K562 (cell line): ENCODE results near the gene BCL2L12. TPM values are rescaled to one million over a fixed set of nuclear protein-coding genes. Genes with fewer than 3 reads are reported as not detected.

Experiments used
- AFF4 ChIP-seq: sonication (generic); formaldehyde crosslinking; IDR thresholded peaks from 2 replicates; pipeline ENCODE4 v1.8.0; 2023; ENCODE audit warnings: mild to moderate bottlenecking, missing genetic modification reagents
- CBFA2T3 ChIP-seq: fragments of 450-650 bp; IDR thresholded peaks from 2 replicates; pipeline ENCODE4 v1.6.1; 2017
- CTCFL ChIP-seq: IDR thresholded peaks from 2 replicates; pipeline ENCODE4 v1.6.1; 2011; ENCODE audit warnings: borderline replicate concordance, low read depth, mild to moderate bottlenecking, moderate library complexity, low read length; ENCODE audit not compliant: insufficient read depth, poor library complexity, severe bottlenecking
- ETV5 ChIP-seq: sonication (generic); formaldehyde crosslinking; IDR thresholded peaks from 2 replicates; pipeline ENCODE4 v1.4.0; 2020; ENCODE audit warnings: low read depth, mild to moderate bottlenecking, missing genetic modification reagents
- GABPB1 ChIP-seq: sonication (generic); formaldehyde crosslinking; IDR thresholded peaks from 2 replicates; pipeline ENCODE4 v1.8.0; 2022; ENCODE audit warnings: mild to moderate bottlenecking, missing genetic modification reagents
- IRF2 ChIP-seq: sonication (generic); formaldehyde crosslinking; IDR thresholded peaks from 2 replicates; pipeline ENCODE4 v1.8.1; 2022; ENCODE audit warnings: mild to moderate bottlenecking, missing genetic modification reagents
- MYC ChIP-seq, 2 experiments: fragments of 250-450 bp in 1 of 2; sonication (Bioruptor Pico) in 1 of 2; IDR thresholded peaks; 2 replicates each; pipeline versions ENCODE4 v1.5.1 to v1.6.1; 2012 to 2021; ENCODE audit warnings: low read depth in 2 of 2, borderline replicate concordance in 1 of 2, improper control_type of control experiment in 1 of 2, low read length in 1 of 2, mild to moderate bottlenecking in 1 of 2, moderate library complexity in 1 of 2
- PRMT5 ChIP-seq: sonication (generic); formaldehyde crosslinking; IDR thresholded peaks from 2 replicates; pipeline ENCODE4 v1.5.0; 2020; ENCODE audit warnings: missing genetic modification reagents
- REST ChIP-seq, 2 experiments: fragments of 450-650 bp; formaldehyde crosslinking in 1 of 2; IDR thresholded peaks; 2 replicates each; pipeline versions ENCODE4 v1.4.0 to v1.6.1; 2014 to 2020; ENCODE audit warnings: mild to moderate bottlenecking in 2 of 2, borderline replicate concordance in 1 of 2, low read depth in 1 of 2
- SAP30 ChIP-seq: fragments of 200-600 bp; sonication (generic); IDR thresholded peaks from 2 replicates; pipeline ENCODE4 v1.6.1; 2012; ENCODE audit warnings: borderline replicate concordance, low read depth, mild to moderate bottlenecking, moderate library complexity, low read length, control low read depth, inconsistent platforms; ENCODE audit not compliant: insufficient read depth, poor library complexity, severe bottlenecking
- ZNF324 ChIP-seq: fragments of 250-450 bp; sonication (Bioruptor Pico); IDR thresholded peaks from 2 replicates; pipeline ENCODE4 v1.4.0; 2020; ENCODE audit warnings: mild to moderate bottlenecking
- ZNF77 ChIP-seq: fragments of 250-450 bp; sonication (Bioruptor Pico); IDR thresholded peaks from 2 replicates; pipeline ENCODE4 v1.5.0; 2020
- polyA plus RNA-seq, 8 experiments: library from polyadenylated mRNA; depleted of rRNA in 4 of 8; stranded (reverse) in 5 of 8; unstranded in 3 of 8; fragments of >200 nt; fragmentation: Nextera tagmentation in 2 of 8; fragmentation: Illumina TruSeq in 1 of 8; extraction: Ambion mirVana in 2 of 8; extraction: Trizol in 1 of 8; gene quantifications; 2 replicates each; pipeline versions ENCODE4 v1.2.1 to v1.2.3, GENCODE V29; 2011 to 2014; ENCODE audit warnings: inconsistent platforms in 1 of 8, missing spikeins in 1 of 8
- total RNA-seq, 7 experiments: library from RNA; depleted of rRNA in 6 of 7; stranded (reverse); fragments of >200 nt in 6 of 7; fragmentation: Illumina TruSeq in 2 of 7; extraction: Trizol in 2 of 7; gene quantifications; 2 replicates each; pipeline versions ENCODE4 v1.2.1 to v1.2.3, GENCODE V29; 2011 to 2021; ENCODE audit warnings: low replicate concordance in 1 of 7

Gene BCL2L12
- total and polyA plus RNA-seq, 9 of the 15 experiments (the other 6 are each of a cell fraction or from before 2014, with no cell fraction given) = 7.4 to 263 (median 81.2) TPM

- TF ChIP-seq ZNF324 (peak; percentile 32; the same call in 1 of the 2 replicates), ETV5 (CRISPR knock-in tag) (peak; percentile 91), AFF4 (peak; percentile 39; the same call in 1 of the 2 replicates), ZNF77 (CRISPR knock-in tag) (no peak), REST (IDR thresholded peaks at IDR 0.05; ENCODE audit: borderline replicate concordance) (no peak), REST (CRISPR knock-in tag; IDR thresholded peaks at IDR 0.05; ENCODE audit: low read depth) (peak; percentile 77; the same call in 1 of the 2 replicates), GABPB1 (peak; percentile 77), IRF2 (CRISPR knock-in tag) (no peak), CTCFL (peak; percentile 76), SAP30 (peak; percentile 97), MYC (IDR thresholded peaks at IDR 0.05; ENCODE audit: low read depth, low read length) (peak; percentile 98), MYC (CRISPR knock-in tag; IDR thresholded peaks at IDR 0.05; ENCODE audit: borderline replicate concordance, low read depth) (peak; percentile 97), PRMT5 (CRISPR knock-in tag) (no peak), CBFA2T3 (0 out of 2 replicates have a peak, but pooled peaks have one; percentile 11)
Observed at GRCh38 chr19:49677231-49677900, 11.6 kb downstream of the BCL2L12 start, which contains the start of gene PRMT1 (continued).
